Uterus (tissue), 2 donors: ENCODE data around the gene NAV2.

ENCODE experiments used
- CTCF ChIP-seq, 4 experiments: fragments of 200-600 bp in 2 of 4; fragments of 450-650 bp in 2 of 4; sonication (generic) in 2 of 4; IDR thresholded peaks; one replicate each; pipeline ENCODE4 v1.5.1; 2016 to 2019; ENCODE audit warnings: antibody characterized with exemption in 4 of 4, mild to moderate bottlenecking in 2 of 4, moderate library complexity in 1 of 4
- POLR2A ChIP-seq, 2 donors: fragments of 450-650 bp; IDR thresholded peaks; one replicate each; pipeline ENCODE4 v1.6.1; 2016; ENCODE audit warnings: antibody characterized with exemption in 2 of 2, mild to moderate bottlenecking in 1 of 2, moderate library complexity in 1 of 2

- no peak for TF ChIP-seq CTCF (IDR thresholded peaks at IDR 0.05)
- TF ChIP-seq POLR2A (IDR thresholded peaks at IDR 0.05), result no peak
Observed at GRCh38 chr11:19910931-19911330, 198.3 kb downstream of the NAV2 start.
